ENCODE data around the gene LAMB1. TPM values are rescaled to one million over a fixed set of nuclear protein-coding genes. Genes with fewer than 3 reads are reported as not detected.

Gene LAMB1
- total RNA-seq, 1 experiment from 2014 or later: 169 TPM

GRCh38 chr7:107879400-107880035 lies 123.4 kb downstream of the LAMB1 start:
- Histone ChIP-seq H3K36me3 (ENCODE audit: insufficient read depth, low read length, poor library complexity, severe bottlenecking) (no peaks in the 10 kb centered on the region), H3K27ac (ENCODE audit: low read depth, low read length, poor library complexity, severe bottlenecking) (no peak overlapping the region), H3K9me3 (ENCODE audit: low read depth, low read length, poor library complexity, severe bottlenecking) (no peaks in the 10 kb centered on the region), H3K27me3 (replicated peaks; ENCODE audit: insufficient read depth, low read depth, low read length, poor library complexity) (no peaks in the 10 kb centered on the region), H3K4me3 (ENCODE audit: low read depth, low read length, poor library complexity, severe bottlenecking) (no peak overlapping the region), H3K4me1 (ENCODE audit: insufficient read depth, low read length, poor library complexity, severe bottlenecking) (peaks cover 16% of the 10 kb centered on the region)
- intact Hi-C loops (cut with micrococcal nuclease; ENCODE audit: unreplicated experiment): loop anchor here (2.0 to 10.0 kb wide), 4 partner anchors 415 to 1087 kb away; no protein-coding TSS in a partner anchor
- BruUV-seq (replicated peaks): no TSS peak
- ChIA-PET POLR2A (ENCODE audit: low non-redundant PET) (no interaction called here), CTCF (interaction anchor here (0.7 to 2.1 kb wide), 7 partner anchors 11 to 932 kb away, joined by 3 to 11 read pairs (median 5); partner anchors contain the start of genes CBLL1 and DLD)
- no peak for TF ChIP-seq EZH2 (IDR thresholded peaks at IDR 0.05; ENCODE audit: borderline replicate concordance, low read depth, low read length, poor library complexity, severe bottlenecking)
- TF ChIP-seq, protein P1, sequence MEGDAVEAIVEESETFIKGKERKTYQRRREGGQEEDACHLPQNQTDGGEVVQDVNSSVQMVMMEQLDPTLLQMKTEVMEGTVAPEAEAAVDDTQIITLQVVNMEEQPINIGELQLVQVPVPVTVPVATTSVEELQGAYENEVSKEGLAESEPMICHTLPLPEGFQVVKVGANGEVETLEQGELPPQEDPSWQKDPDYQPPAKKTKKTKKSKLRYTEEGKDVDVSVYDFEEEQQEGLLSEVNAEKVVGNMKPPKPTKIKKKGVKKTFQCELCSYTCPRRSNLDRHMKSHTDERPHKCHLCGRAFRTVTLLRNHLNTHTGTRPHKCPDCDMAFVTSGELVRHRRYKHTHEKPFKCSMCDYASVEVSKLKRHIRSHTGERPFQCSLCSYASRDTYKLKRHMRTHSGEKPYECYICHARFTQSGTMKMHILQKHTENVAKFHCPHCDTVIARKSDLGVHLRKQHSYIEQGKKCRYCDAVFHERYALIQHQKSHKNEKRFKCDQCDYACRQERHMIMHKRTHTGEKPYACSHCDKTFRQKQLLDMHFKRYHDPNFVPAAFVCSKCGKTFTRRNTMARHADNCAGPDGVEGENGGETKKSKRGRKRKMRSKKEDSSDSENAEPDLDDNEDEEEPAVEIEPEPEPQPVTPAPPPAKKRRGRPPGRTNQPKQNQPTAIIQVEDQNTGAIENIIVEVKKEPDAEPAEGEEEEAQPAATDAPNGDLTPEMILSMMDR (conservative IDR thresholded peaks at IDR 0.05; ENCODE audit: low read depth, low read length): peak; percentile 85
- peak; percentile 73 for DNase-seq (ENCODE audit: low spot score)

GRCh38 chr7:107878636-107879035 lies 124.3 kb downstream of the LAMB1 start:
- Histone ChIP-seq H3K9me3 (ENCODE audit: low read depth, low read length, poor library complexity, severe bottlenecking) (no peaks in the 10 kb centered on the region), H3K27ac (ENCODE audit: low read depth, low read length, poor library complexity, severe bottlenecking) (no peak overlapping the region), H3K4me1 (ENCODE audit: insufficient read depth, low read length, poor library complexity, severe bottlenecking) (peaks cover 16% of the 10 kb centered on the region), H3K36me3 (ENCODE audit: insufficient read depth, low read length, poor library complexity, severe bottlenecking) (no peaks in the 10 kb centered on the region), H3K27me3 (replicated peaks; ENCODE audit: insufficient read depth, low read depth, low read length, poor library complexity) (no peaks in the 10 kb centered on the region), H3K4me3 (ENCODE audit: low read depth, low read length, poor library complexity, severe bottlenecking) (no peak overlapping the region)
- BruUV-seq (replicated peaks): no TSS peak
- intact Hi-C loops (cut with micrococcal nuclease; ENCODE audit: unreplicated experiment): loop anchor here (2.0 to 10.0 kb wide), 4 partner anchors 414 to 1086 kb away; no protein-coding TSS in a partner anchor
- TF ChIP-seq EZH2 (IDR thresholded peaks at IDR 0.05; ENCODE audit: borderline replicate concordance, low read depth, low read length, poor library complexity, severe bottlenecking): no peak
- TF ChIP-seq, protein P1 (conservative IDR thresholded peaks at IDR 0.05; ENCODE audit: low read depth, low read length): no peak
- ChIA-PET POLR2A (ENCODE audit: low non-redundant PET) (no interaction called here), CTCF (interaction anchor here (0.7 to 2.1 kb wide), 6 partner anchors 12 to 931 kb away, joined by 3 to 11 read pairs (median 4); partner anchors contain the start of genes CBLL1 and DLD)
- no peak for DNase-seq (ENCODE audit: low spot score)

GRCh38 chr7:107877731-107878382 lies 125.1 kb downstream of the LAMB1 start:
- intact Hi-C loops (cut with micrococcal nuclease; ENCODE audit: unreplicated experiment): loop anchor here (2.0 to 10.0 kb wide), 4 partner anchors 413 to 1086 kb away; no protein-coding TSS in a partner anchor
- no peaks in the 10 kb centered on the region for H3K27me3 ChIP-seq (replicated peaks; ENCODE audit: insufficient read depth, low read depth, low read length, poor library complexity)
- CTCF ChIA-PET: interaction anchor here (0.7 kb wide), 1 partner anchor 206 kb away, joined by 3 read pairs; no protein-coding TSS in a partner anchor
- peaks cover 16% of the 10 kb centered on the region for H3K4me1 ChIP-seq (ENCODE audit: insufficient read depth, low read length, poor library complexity, severe bottlenecking)
- BruUV-seq (replicated peaks): no TSS peak
- H3K36me3 ChIP-seq (ENCODE audit: insufficient read depth, low read length, poor library complexity, severe bottlenecking): no peaks in the 10 kb centered on the region
- TF ChIP-seq EZH2 (IDR thresholded peaks at IDR 0.05; ENCODE audit: borderline replicate concordance, low read depth, low read length, poor library complexity, severe bottlenecking): no peak
- TF ChIP-seq, protein P1 (conservative IDR thresholded peaks at IDR 0.05; ENCODE audit: low read depth, low read length): no peak
- H3K27ac ChIP-seq (ENCODE audit: low read depth, low read length, poor library complexity, severe bottlenecking): no peak overlapping the region
- DNase-seq (ENCODE audit: low spot score): no peak
- H3K9me3 ChIP-seq (ENCODE audit: low read depth, low read length, poor library complexity, severe bottlenecking): no peaks in the 10 kb centered on the region
- H3K4me3 ChIP-seq (ENCODE audit: low read depth, low read length, poor library complexity, severe bottlenecking): no peak overlapping the region
- POLR2A ChIA-PET (ENCODE audit: low non-redundant PET): no interaction called here
